Neural cell (in vitro differentiated cells): ENCODE measurements around the gene CNFN. TPM values are rescaled to one million over a fixed set of nuclear protein-coding genes. Genes with fewer than 3 reads are reported as not detected.

Experiments used
- H2AFZ ChIP-seq: fragments of 200-600, 300-800 bp; sonication (generic), shearing (Covaris generic); 2 replicates; pipeline ENCODE4 v1.6.0; 2014; ENCODE audit warnings: low read depth, mild to moderate bottlenecking, antibody characterized with exemption, low read length, moderate library complexity
- H3F3A ChIP-seq: fragments of 200-600 bp; shearing (Covaris generic); 2 replicates; pipeline ENCODE4 v1.6.1; 2016; ENCODE audit warnings: mild to moderate bottlenecking, moderate library complexity, mixed read lengths, antibody characterized with exemption, low read length; ENCODE audit not compliant: insufficient read depth, poor library complexity, severe bottlenecking
- H3K27ac ChIP-seq: fragments of 200-600, 300-800 bp; sonication (generic), shearing (Covaris generic); 2 replicates; pipeline ENCODE4 v1.5.1; 2014; ENCODE audit warnings: mild to moderate bottlenecking, low read length, moderate library complexity
- H3K27me3 ChIP-seq: fragments of 300-800, 200-600 bp; sonication (generic), shearing (Covaris generic); 2 replicates; pipeline ENCODE4 v1.6.0; 2014; ENCODE audit warnings: mild to moderate bottlenecking, low read depth, low read length, moderate library complexity; ENCODE audit not compliant: insufficient read depth
- H3K36me3 ChIP-seq: fragments of 300-800, 200-600 bp; sonication (generic), shearing (Covaris generic); 2 replicates; pipeline ENCODE4 v1.5.1; 2014; ENCODE audit warnings: mild to moderate bottlenecking, antibody characterized with exemption, low read length, moderate library complexity; ENCODE audit not compliant: insufficient read depth
- H3K4me2 ChIP-seq: fragments of 300-800, 200-600 bp; sonication (generic), shearing (Covaris generic); 2 replicates; pipeline ENCODE4 v1.6.0; 2014; ENCODE audit warnings: mild to moderate bottlenecking, low read length
- H3K4me3 ChIP-seq: fragments of 300-800, 200-600 bp; sonication (generic), shearing (Covaris generic); 2 replicates; pipeline ENCODE4 v1.5.1; 2014; ENCODE audit warnings: mild to moderate bottlenecking, low read length, moderate library complexity
- H3K79me2 ChIP-seq: fragments of 200-600 bp; shearing (Covaris generic); replicated peaks from 2 replicates; pipeline ENCODE4 v1.6.0; 2014; ENCODE audit warnings: mild to moderate bottlenecking, low read length, moderate library complexity; ENCODE audit not compliant: insufficient read depth
- H3K9ac ChIP-seq: fragments of 300-800, 200-600 bp; sonication (generic), shearing (Covaris generic); 2 replicates; pipeline ENCODE4 v1.6.1; 2016; ENCODE audit warnings: mild to moderate bottlenecking, low read length, mixed read lengths
- H3K9me2 ChIP-seq: fragments of 200-600 bp; shearing (Covaris generic); 2 replicates; pipeline ENCODE4 v1.6.1; 2016; ENCODE audit warnings: mild to moderate bottlenecking, low read length, mixed read lengths; ENCODE audit not compliant: insufficient read depth
- H3K9me3 ChIP-seq: fragments of 200-600, 300-800 bp; sonication (generic), shearing (Covaris generic); 2 replicates; pipeline ENCODE4 v1.6.1; 2016; ENCODE audit warnings: mild to moderate bottlenecking, mixed run types, low read length, moderate library complexity, mixed read lengths
- H4K20me1 ChIP-seq: fragments of 200-600 bp; shearing (Covaris generic); 2 replicates; pipeline ENCODE4 v1.6.1; 2016; ENCODE audit warnings: mild to moderate bottlenecking, mixed run types; ENCODE audit not compliant: insufficient read depth
- EP300 ChIP-seq: fragments of 450-650 bp; conservative IDR thresholded peaks from 2 replicates; pipeline ENCODE4 v1.6.1; 2014; ENCODE audit warnings: antibody characterized with exemption, mild to moderate bottlenecking, moderate library complexity; ENCODE audit not compliant: poor library complexity, severe bottlenecking
- EZH2 ChIP-seq: fragments of 200-600, 300-800 bp; shearing (Covaris generic), sonication (generic); IDR thresholded peaks from 2 replicates; pipeline ENCODE4 v1.6.1; 2014; ENCODE audit warnings: antibody characterized with exemption, low read length, borderline replicate concordance, mild to moderate bottlenecking; ENCODE audit not compliant: insufficient read depth, poor library complexity, severe bottlenecking
- MXI1 ChIP-seq: fragments of 450-650 bp; conservative IDR thresholded peaks from 2 replicates; pipeline ENCODE4 v1.6.1; 2014; ENCODE audit warnings: antibody characterized with exemption, mild to moderate bottlenecking; ENCODE audit not compliant: poor library complexity, severe bottlenecking
- POLR2AphosphoS5 ChIP-seq: IDR thresholded peaks from 2 replicates; pipeline ENCODE4 v1.6.1; 2012
- RAD21 ChIP-seq: fragments of 450-650 bp; conservative IDR thresholded peaks from 2 replicates; pipeline ENCODE4 v1.6.1; 2014; ENCODE audit warnings: antibody characterized with exemption, mild to moderate bottlenecking, moderate library complexity
- REST ChIP-seq: IDR thresholded peaks from 2 replicates; pipeline ENCODE4 v1.6.1; 2012; ENCODE audit warnings: borderline replicate concordance
- SMC3 ChIP-seq: fragments of 450-650 bp; conservative IDR thresholded peaks from 2 replicates; pipeline ENCODE4 v1.6.1; 2014; ENCODE audit warnings: antibody characterized with exemption, mild to moderate bottlenecking, moderate library complexity; ENCODE audit not compliant: poor library complexity
- TAF1 ChIP-seq: IDR thresholded peaks from 2 replicates; pipeline ENCODE4 v1.6.1; 2012; ENCODE audit warnings: low read depth
- polyA plus RNA-seq: library from polyadenylated mRNA; depleted of rRNA; stranded (reverse); fragments of >200 nt; gene quantifications from 2 replicates; pipeline ENCODE4 v1.2.3, GENCODE V29; 2014
- TF ChIP-seq, protein P1 (sequence below): fragments of 450-650 bp; IDR thresholded peaks from 2 replicates; pipeline ENCODE4 v1.5.1; 2014; ENCODE audit warnings: antibody characterized with exemption, mild to moderate bottlenecking, moderate library complexity; ENCODE audit not compliant: poor library complexity, severe bottlenecking

CNFN gene
- polyA plus RNA-seq, 1 donor from 2014 or later = not detected

GRCh38 chr19:42350417-42350816, 39.7 kb downstream of the CNFN start:
- Histone ChIP-seq H3K4me3 (no peak overlapping the region), H3K36me3 (no peaks in the 10 kb centered on the region), H2AFZ (no peak overlapping the region), H3K9me3 (no peaks in the 10 kb centered on the region), H3K27ac (peak overlapping the region; percentile 97), H3K4me2 (no peak overlapping the region), H3K79me2 (no peaks in the 10 kb centered on the region), H3K9me2 (no peaks in the 10 kb centered on the region), H3K9ac (no peak overlapping the region), H4K20me1 (no peaks in the 10 kb centered on the region), H3K27me3 (no peaks in the 10 kb centered on the region), H3F3A (no peaks in the 10 kb centered on the region)
- TF ChIP-seq, protein P1, sequence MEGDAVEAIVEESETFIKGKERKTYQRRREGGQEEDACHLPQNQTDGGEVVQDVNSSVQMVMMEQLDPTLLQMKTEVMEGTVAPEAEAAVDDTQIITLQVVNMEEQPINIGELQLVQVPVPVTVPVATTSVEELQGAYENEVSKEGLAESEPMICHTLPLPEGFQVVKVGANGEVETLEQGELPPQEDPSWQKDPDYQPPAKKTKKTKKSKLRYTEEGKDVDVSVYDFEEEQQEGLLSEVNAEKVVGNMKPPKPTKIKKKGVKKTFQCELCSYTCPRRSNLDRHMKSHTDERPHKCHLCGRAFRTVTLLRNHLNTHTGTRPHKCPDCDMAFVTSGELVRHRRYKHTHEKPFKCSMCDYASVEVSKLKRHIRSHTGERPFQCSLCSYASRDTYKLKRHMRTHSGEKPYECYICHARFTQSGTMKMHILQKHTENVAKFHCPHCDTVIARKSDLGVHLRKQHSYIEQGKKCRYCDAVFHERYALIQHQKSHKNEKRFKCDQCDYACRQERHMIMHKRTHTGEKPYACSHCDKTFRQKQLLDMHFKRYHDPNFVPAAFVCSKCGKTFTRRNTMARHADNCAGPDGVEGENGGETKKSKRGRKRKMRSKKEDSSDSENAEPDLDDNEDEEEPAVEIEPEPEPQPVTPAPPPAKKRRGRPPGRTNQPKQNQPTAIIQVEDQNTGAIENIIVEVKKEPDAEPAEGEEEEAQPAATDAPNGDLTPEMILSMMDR = no peak
- TF ChIP-seq REST = no peak

GRCh38 chr19:42349378-42350107, 40.6 kb downstream of the CNFN start:
- Histone ChIP-seq H3K9me2 (no peaks in the 10 kb centered on the region), H3K27me3 (no peaks in the 10 kb centered on the region), H4K20me1 (no peaks in the 10 kb centered on the region), H3K27ac (no peak overlapping the region), H3K79me2 (no peaks in the 10 kb centered on the region), H3K36me3 (no peaks in the 10 kb centered on the region), H3K4me3 (no peak overlapping the region), H3K4me2 (no peak overlapping the region), H3K9ac (no peak overlapping the region), H3F3A (no peaks in the 10 kb centered on the region), H3K9me3 (no peaks in the 10 kb centered on the region), H2AFZ (no peak overlapping the region)
- TF ChIP-seq EP300 = no peak
- no peak for TF ChIP-seq SMC3
- TF ChIP-seq EZH2 = no peak
- TF ChIP-seq RAD21 = no peak
- no peak for TF ChIP-seq MXI1
- TF ChIP-seq, protein P1 = no peak
- TF ChIP-seq POLR2AphosphoS5 = no peak
- no peak for TF ChIP-seq TAF1
- no peak for TF ChIP-seq REST
